HG02571 (cell line): Measurements from ENCODE around the gene CRACDL.

Source experiments
- ATAC-seq: cut with Tn5 transposase; IDR thresholded peaks from one replicate; pipeline ENCODE4 v1.9.1; 2021; ENCODE audit warnings: mild to moderate bottlenecking, moderate library complexity; ENCODE audit not compliant: unreplicated experiment

CRACDL gene

GRCh38 chr2:98827625-98828368 lies 108.2 kb downstream of the CRACDL start:
- ATAC-seq, result no peak

- no peak for ATAC-seq
Measured at GRCh38 chr2:98826856-98827255, 109.2 kb downstream of the CRACDL start.

GRCh38 chr2:98825858-98826257 lies 110.2 kb downstream of the CRACDL start:
- ATAC-seq, result no peak

- ATAC-seq, result no peak
Measured at GRCh38 chr2:98825404-98825803, 110.6 kb downstream of the CRACDL start.

- ATAC-seq, result no peak
Measured at GRCh38 chr2:98825020-98825350, 111.0 kb downstream of the CRACDL start.

- ATAC-seq, result no peak
Measured at GRCh38 chr2:98824256-98825019, 111.6 kb downstream of the CRACDL start.

- ATAC-seq, result no peak
Measured at GRCh38 chr2:98823196-98824170, 112.5 kb downstream of the CRACDL start.

- no peak for ATAC-seq
Measured at GRCh38 chr2:98822301-98823164, 113.5 kb downstream of the CRACDL start.

GRCh38 chr2:98821629-98822135 lies 114.3 kb downstream of the CRACDL start:
- no peak for ATAC-seq

GRCh38 chr2:98819231-98819766 lies 116.7 kb downstream of the CRACDL start:
- no peak for ATAC-seq

- ATAC-seq, result no peak
Measured at GRCh38 chr2:98818164-98818563, 117.9 kb downstream of the CRACDL start.

GRCh38 chr2:98816281-98816680 lies 119.7 kb downstream of the CRACDL start:
- ATAC-seq, result no peak

GRCh38 chr2:98815795-98816194 lies 120.2 kb downstream of the CRACDL start:
- ATAC-seq, result no peak

GRCh38 chr2:98811766-98812165 lies 124.3 kb downstream of the CRACDL start:
- no peak for ATAC-seq

- ATAC-seq, result no peak
Measured at GRCh38 chr2:98810588-98810928, 125.5 kb downstream of the CRACDL start.

GRCh38 chr2:98809878-98810587 lies 126.0 kb downstream of the CRACDL start:
- ATAC-seq, result no peak

- ATAC-seq, result no peak
Measured at GRCh38 chr2:98809116-98809515, 126.9 kb downstream of the CRACDL start.

- ATAC-seq, result no peak
Measured at GRCh38 chr2:98808546-98808945, 127.5 kb downstream of the CRACDL start.

- ATAC-seq, result no peak
Measured at GRCh38 chr2:98807929-98808328, 128.1 kb downstream of the CRACDL start.
